ENCODE measurements around the gene OR4D2. TPM values are rescaled to one million over a fixed set of nuclear protein-coding genes. Genes with fewer than 3 reads are reported as not detected.

The OR4D2 gene
- polyA plus RNA-seq, 1 donor (not counting 4 experiments of a cell fraction or from before 2014, with no cell fraction given), result not detected

- peaks cover 4% of the 10 kb centered on the region for H3K27me3 ChIP-seq (ENCODE audit: control insufficient read depth, extremely low read depth, insufficient read depth, low read length)
Observed at GRCh38 chr17:58191241-58191896, 24.6 kb downstream of the OR4D2 start.

DNA sequence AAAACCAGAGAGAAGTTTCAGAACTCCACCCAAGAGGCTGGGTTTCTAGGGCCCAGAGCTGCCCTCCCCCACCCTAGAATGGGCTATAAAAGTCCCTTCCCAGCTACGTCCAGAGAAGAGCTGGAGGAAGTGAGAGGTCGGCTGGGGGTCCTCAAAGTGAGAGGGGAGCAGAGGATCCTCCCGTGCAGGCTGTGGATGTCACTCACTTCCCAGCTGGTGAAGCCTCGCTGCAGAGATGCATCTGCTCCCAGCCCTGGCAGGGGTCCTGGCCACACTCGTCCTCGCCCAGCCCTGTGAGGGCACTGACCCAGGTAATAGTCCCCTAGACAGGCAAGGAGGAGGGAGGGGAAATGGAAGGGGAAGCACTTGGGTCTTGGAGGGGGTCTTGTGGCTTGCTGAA is 25.8 kb downstream of the OR4D2 start, which contains the start of gene EPX:
Gene EPX, plus strand, starts transcription at position 115 of the 400 bp plus-strand sequence. Its CDS starts 121 bp downstream, at position 236.
- DNase-seq (ENCODE audit: low read depth, low spot score), result no peak

More at GRCh38 chr17:58191241-58191896, 24.6 kb downstream of the OR4D2 start:
- Histone ChIP-seq H4K20me1 (ENCODE audit: control insufficient read depth, extremely low read depth, insufficient read depth, low read length) (no peaks in the 10 kb centered on the region), H3K4me3 (ENCODE audit: control insufficient read depth in 2 of 3, extremely low read depth in 1 of 3, insufficient read depth in 2 of 3, low read depth in 1 of 3, low read length in 3 of 3) (no peak overlapping the region), H3K9me3 (ENCODE audit: control insufficient read depth, low read depth, low read length) (no peaks in the 10 kb centered on the region), H3K36me3 (ENCODE audit: control insufficient read depth in 2 of 2, extremely low read depth in 1 of 2, insufficient read depth in 2 of 2, low read length in 2 of 2) (no peaks in the 10 kb centered on the region), H2AFZ (ENCODE audit: control insufficient read depth, low read length) (no peak overlapping the region), H3K9ac (ENCODE audit: control insufficient read depth, extremely low read depth, insufficient read depth, low read length) (no peak overlapping the region), H3K4me1 (ENCODE audit: control insufficient read depth, extremely low read depth, insufficient read depth, low read length) (peaks cover 9% of the 10 kb centered on the region), H3K4me2 (ENCODE audit: control insufficient read depth, extremely low read depth, insufficient read depth, low read depth, low read length) (no peak overlapping the region), H3K79me2 (ENCODE audit: control insufficient read depth, insufficient read depth, low read length) (no peaks in the 10 kb centered on the region), H3K9me1 (ENCODE audit: control insufficient read depth, extremely low read depth, insufficient read depth, low read length) (no peaks in the 10 kb centered on the region), H3K27ac (ENCODE audit: control insufficient read depth, insufficient read depth, low read length) (no peak overlapping the region)
- DNase-seq (ENCODE audit: low read depth, low spot score) (no peak), FAIRE-seq (no peak)
- dilution Hi-C loops (cut with MboI; ENCODE audit: extremely low pct_ligation_motif_present, low sequenced_read_pairs), result no loop called here
- TF ChIP-seq EZH2 (IDR thresholded peaks at IDR 0.05; ENCODE audit: low read length), result no peak
- TF ChIP-seq, protein P1, sequence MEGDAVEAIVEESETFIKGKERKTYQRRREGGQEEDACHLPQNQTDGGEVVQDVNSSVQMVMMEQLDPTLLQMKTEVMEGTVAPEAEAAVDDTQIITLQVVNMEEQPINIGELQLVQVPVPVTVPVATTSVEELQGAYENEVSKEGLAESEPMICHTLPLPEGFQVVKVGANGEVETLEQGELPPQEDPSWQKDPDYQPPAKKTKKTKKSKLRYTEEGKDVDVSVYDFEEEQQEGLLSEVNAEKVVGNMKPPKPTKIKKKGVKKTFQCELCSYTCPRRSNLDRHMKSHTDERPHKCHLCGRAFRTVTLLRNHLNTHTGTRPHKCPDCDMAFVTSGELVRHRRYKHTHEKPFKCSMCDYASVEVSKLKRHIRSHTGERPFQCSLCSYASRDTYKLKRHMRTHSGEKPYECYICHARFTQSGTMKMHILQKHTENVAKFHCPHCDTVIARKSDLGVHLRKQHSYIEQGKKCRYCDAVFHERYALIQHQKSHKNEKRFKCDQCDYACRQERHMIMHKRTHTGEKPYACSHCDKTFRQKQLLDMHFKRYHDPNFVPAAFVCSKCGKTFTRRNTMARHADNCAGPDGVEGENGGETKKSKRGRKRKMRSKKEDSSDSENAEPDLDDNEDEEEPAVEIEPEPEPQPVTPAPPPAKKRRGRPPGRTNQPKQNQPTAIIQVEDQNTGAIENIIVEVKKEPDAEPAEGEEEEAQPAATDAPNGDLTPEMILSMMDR (optimal IDR thresholded peaks at IDR 0.05 in 1 of 3, IDR thresholded peaks at IDR 0.05 in 1 of 3, conservative IDR thresholded peaks at IDR 0.05 in 1 of 3; ENCODE audit: extremely low read depth in 1 of 3, insufficient read depth in 2 of 3, low read length in 3 of 3), result no peak

More for the DNA sequence above, 25.8 kb downstream of the OR4D2 start, which contains the start of gene EPX:
- H2AFZ ChIP-seq (ENCODE audit: control insufficient read depth, low read length), result no peak within 1 kb of the TSS
- H3K27ac ChIP-seq (ENCODE audit: control insufficient read depth, insufficient read depth, low read length), result no peak within 1 kb of the TSS
- dilution Hi-C loops (cut with MboI; ENCODE audit: extremely low pct_ligation_motif_present, low sequenced_read_pairs), result no loop called here
- no peak within 1 kb of the TSS for H3K4me3 ChIP-seq (ENCODE audit: control insufficient read depth in 2 of 3, extremely low read depth in 1 of 3, insufficient read depth in 2 of 3, low read depth in 1 of 3, low read length in 3 of 3)
- H3K36me3 ChIP-seq (ENCODE audit: control insufficient read depth in 2 of 2, extremely low read depth in 1 of 2, insufficient read depth in 2 of 2, low read length in 2 of 2), result no peaks in the 10 kb centered on the region
- no peaks in the 10 kb centered on the region for H4K20me1 ChIP-seq (ENCODE audit: control insufficient read depth, extremely low read depth, insufficient read depth, low read length)
- H3K9me3 ChIP-seq (ENCODE audit: control insufficient read depth, low read depth, low read length), result no peaks in the 10 kb centered on the region
- no peaks in the 10 kb centered on the region for H3K9me1 ChIP-seq (ENCODE audit: control insufficient read depth, extremely low read depth, insufficient read depth, low read length)
- H3K79me2 ChIP-seq (ENCODE audit: control insufficient read depth, insufficient read depth, low read length), result no peaks in the 10 kb centered on the region
- H3K9ac ChIP-seq (ENCODE audit: control insufficient read depth, extremely low read depth, insufficient read depth, low read length), result no peak within 1 kb of the TSS
- H3K4me1 ChIP-seq (ENCODE audit: control insufficient read depth, extremely low read depth, insufficient read depth, low read length), result peaks cover 9% of the 10 kb centered on the region
- peaks cover 2% of the 10 kb centered on the region for H3K27me3 ChIP-seq (ENCODE audit: control insufficient read depth, extremely low read depth, insufficient read depth, low read length)
- FAIRE-seq, result no peak
- TF ChIP-seq, protein P1 (optimal IDR thresholded peaks at IDR 0.05 in 1 of 3, IDR thresholded peaks at IDR 0.05 in 1 of 3, conservative IDR thresholded peaks at IDR 0.05 in 1 of 3; ENCODE audit: extremely low read depth in 1 of 3, insufficient read depth in 2 of 3, low read length in 3 of 3), result no peak
- TF ChIP-seq EZH2 (IDR thresholded peaks at IDR 0.05; ENCODE audit: low read length), result no peak
- H3K4me2 ChIP-seq (ENCODE audit: control insufficient read depth, extremely low read depth, insufficient read depth, low read depth, low read length), result no peak within 1 kb of the TSS

Data from keratinocyte (primary cell).